Psoas muscle (tissue), 8 donors: Measurements from ENCODE around the gene ETV7. TPM values are rescaled to one million over a fixed set of nuclear protein-coding genes. Genes with fewer than 3 reads are reported as not detected.

Experiments used
- ATAC-seq, 4 donors: fragments of 200-7000 bp; cut with Tn5 transposase; one replicate each; pipeline ENCODE4 v1.9.1; 2020; ENCODE audit warnings: moderate library complexity in 3 of 4, mild to moderate bottlenecking in 2 of 4
- DNase-seq, 2 donors: peaks; one replicate each; pipeline ENCODE4 v3.0.0-alpha.2; 2020
- H3K27ac ChIP-seq: fragments of 200-600 bp; one replicate; pipeline ENCODE4 v1.8.0; 2022
- H3K27me3 ChIP-seq, 3 donors: fragments of 200-600 bp in 1 of 3; one replicate each; pipeline versions ENCODE4 v1.6.1 to v1.8.0; 2013 to 2022; ENCODE audit warnings: low read length in 2 of 3, mild to moderate bottlenecking in 2 of 3, moderate library complexity in 1 of 3; ENCODE audit not compliant: insufficient read depth in 3 of 3
- H3K36me3 ChIP-seq, 2 donors: fragments of 200-600 bp in 1 of 2; one replicate each; pipeline versions ENCODE4 v1.6.1 to v1.8.0; 2013 to 2022; ENCODE audit warnings: low read depth in 1 of 2, mild to moderate bottlenecking in 1 of 2, moderate library complexity in 1 of 2; ENCODE audit not compliant: insufficient read depth in 1 of 2
- H3K4me1 ChIP-seq: fragments of 200-600 bp; one replicate; pipeline ENCODE4 v1.8.0; 2022
- H3K4me3 ChIP-seq: fragments of 200-600 bp; one replicate; pipeline ENCODE4 v1.8.0; 2022; ENCODE audit warnings: mild to moderate bottlenecking
- H3K9me3 ChIP-seq: fragments of 200-600 bp; one replicate; pipeline ENCODE4 v1.8.0; 2022
- CTCF ChIP-seq: fragments of 200-600 bp; IDR thresholded peaks from one replicate; pipeline ENCODE4 v1.8.0; 2022; ENCODE audit warnings: antibody characterized with exemption
- WGBS, 3 donors: extraction: QIAGEN DNeasy Blood & Tissue Kit; methylation state at CpG; one replicate each; pipeline versions ENCODE4 v1.1.6 to v1.1.7; 2013; 5-methylcytosine and 5-hydroxymethylcytosine counted together
- intact Hi-C, 2 donors: fragments of 100-400 bp; cut with DNase I; formaldehyde crosslinking; loops; one replicate each; pipeline versions ENCODE4 v1.11.0 to v1.14.2; 2022
- polyA plus RNA-seq, 3 donors: library from polyadenylated mRNA; stranded (reverse); fragments of 200-250 nt; gene quantifications; one replicate each; pipeline ENCODE4 v1.2.3, GENCODE V29; 2013
- total RNA-seq, 4 donors: library from RNA; stranded (reverse); fragmentation: NEBNext Ultra II Directional in 2 of 4; extraction: Animal tissue kit (Norgen Biotek cat#: 25700) in 2 of 4; gene quantifications; one replicate each; pipeline versions ENCODE4 v1.2.1 to v1.2.4, GENCODE V29; 2021 to 2023
- donor health status: healthy with polysubstance abuse.
- donor health status: DM: no; HTN: no; CAD: no; lungs with moderate emphysema.
- donor health status: Bipolar disorder and iron deficiency.
- donor health status: healthy.
- donor health status: DM: yes; HTN: yes; CAD: no.
- donor health status: DM: no; HTN: no; CAD: no.
- donor health status: DM: no; HTN: no; CAD: no.
- donor health status: DM: yes; HTN: yes; CAD: no.

Gene ETV7
- total and polyA plus RNA-seq, 7 donors: 0.06 to 0.09 TPM; not detected in 5

GRCh38 chr6:36318690-36319435 is 68.6 kb downstream of the ETV7 start:
- Histone ChIP-seq H3K4me3 (no peak overlapping the region), H3K36me3 (no peaks in the 10 kb centered on the region), H3K27me3 (no peaks in the 10 kb centered on the region), H3K9me3 (no peaks in the 10 kb centered on the region), H3K4me1 (no peaks in the 10 kb centered on the region), H3K27ac (no peak overlapping the region)
- DNase-seq (no peak), ATAC-seq (no peak)
- TF ChIP-seq CTCF: no peak
- WGBS, 3 donors: 67 to 80% (median 80%) methylated on average over 6 of the region's 6 CpGs
- intact Hi-C loops: no loop called here

- TF ChIP-seq CTCF: no peak
- Histone ChIP-seq H3K4me1 (no peaks in the 10 kb centered on the region), H3K4me3 (no peak overlapping the region), H3K27ac (no peak overlapping the region), H3K9me3 (no peaks in the 10 kb centered on the region), H3K27me3 (no peaks in the 10 kb centered on the region), H3K36me3 (no peaks in the 10 kb centered on the region)
- WGBS, 3 donors: 93 to 97% (median 95%) methylated on average over 2 of the region's 2 CpGs
- ATAC-seq (no peak), DNase-seq (no peak)
- intact Hi-C loops: no loop called here
Observed at GRCh38 chr6:36317623-36318022, 69.8 kb downstream of the ETV7 start.

Other genes with a start within 250 kb of the ETV7 start
- gene BRPF3, start 190.9 kb downstream of the ETV7 start, total RNA-seq: 10 to 100 TPM; 20.4 to 31.4 (median 21.9) TPM
- 10 to 100 TPM; 15.3 to 47.2 (median 17.3) TPM for gene BRPF3, start 190.9 kb downstream of the ETV7 start, polyA plus RNA-seq
- gene PNPLA1, start 117.6 kb downstream of the ETV7 start, total RNA-seq: not detected
- gene PNPLA1, start 117.6 kb downstream of the ETV7 start, polyA plus RNA-seq: under 1 TPM in 2 of 3 donors, not detected in 1; 0.04 to 0.05 TPM
- not detected for gene BNIP5, start 50.8 kb downstream of the ETV7 start, total RNA-seq
- gene BNIP5, start 50.8 kb downstream of the ETV7 start, polyA plus RNA-seq: under 1 TPM in 1 of 3 donors, not detected in 2; 0.01 TPM
- gene PXT1, start 55.2 kb upstream of the ETV7 start, total RNA-seq: under 1 TPM in 3 of 4 donors, not detected in 1; 0.10 to 0.34 (median 0.17) TPM
- under 1 TPM; 0.03 to 0.31 (median 0.12) TPM for gene PXT1, start 55.2 kb upstream of the ETV7 start, polyA plus RNA-seq
- 10 to 100 TPM; 20.5 to 30.4 (median 22.3) TPM for gene KCTD20, start 55.3 kb upstream of the ETV7 start, total RNA-seq
- 10 to 100 TPM; 11.6 to 44.4 (median 40.0) TPM for gene KCTD20, start 55.3 kb upstream of the ETV7 start, polyA plus RNA-seq
- 10 to 100 TPM in 3 of 4 donors, 1 to 10 TPM in 1; 7.7 to 13.6 (median 12.6) TPM for gene STK38, start 159.8 kb upstream of the ETV7 start, total RNA-seq
- 10 to 100 TPM in 1 of 3 donors, 1 to 10 TPM in 2; 8.1 to 18.9 (median 8.4) TPM for gene STK38, start 159.8 kb upstream of the ETV7 start, polyA plus RNA-seq
- gene SRSF3, start 206.7 kb upstream of the ETV7 start, total RNA-seq: 100 to 1,000 TPM in 2 of 4 donors, 10 to 100 TPM in 2; 64.6 to 182 (median 125) TPM
- 100 to 1,000 TPM; 109 to 267 (median 176) TPM for gene SRSF3, start 206.7 kb upstream of the ETV7 start, polyA plus RNA-seq